ENCODE measurements around the gene RALB. TPM values are rescaled to one million over a fixed set of nuclear protein-coding genes. Genes with fewer than 3 reads are reported as not detected.
A peak's percentile ranks its signal among the peaks of the same experiment; 100 is the strongest.

Gene RALB
- total RNA-seq, 6 experiments from 2014 or later, result 60.1 to 72.5 (median 69.2) TPM

- no peak for TF ChIP-seq CTCF (IDR thresholded peaks at IDR 0.05)
- H3K36me3 Mint-ChIP-seq (ENCODE audit: low read depth), result peaks cover 47% of the 10 kb centered on the region
- peak; percentile 26 for DNase-seq
- no peaks in the 10 kb centered on the region for H3K9me3 Mint-ChIP-seq
- peak overlapping the region; percentile 5 for H3K27ac Mint-ChIP-seq
- no peak overlapping the region for H3K4me3 Mint-ChIP-seq
- H3K27me3 Mint-ChIP-seq (ENCODE audit: insufficient read depth), result no peaks in the 10 kb centered on the region
- H3K4me1 Mint-ChIP-seq (ENCODE audit: low read depth), result peaks cover 41% of the 10 kb centered on the region
Observed at GRCh38 chr2:120298173-120298835, 45.7 kb downstream of the RALB start.

GRCh38 chr2:120299004-120299403 lies 46.4 kb downstream of the RALB start:
- DNase-seq, result no peak
- peaks cover 2% of the 10 kb centered on the region; the same call in 1 of the 2 replicates for H3K27me3 Mint-ChIP-seq (ENCODE audit: insufficient read depth)
- H3K4me3 Mint-ChIP-seq, result no peak overlapping the region
- TF ChIP-seq CTCF (IDR thresholded peaks at IDR 0.05), result no peak
- H3K4me1 Mint-ChIP-seq (ENCODE audit: low read depth), result peaks cover 34% of the 10 kb centered on the region
- H3K27ac Mint-ChIP-seq, result no peak overlapping the region
- H3K9me3 Mint-ChIP-seq, result no peaks in the 10 kb centered on the region
- peaks cover 40% of the 10 kb centered on the region for H3K36me3 Mint-ChIP-seq (ENCODE audit: low read depth)

- Mint-ChIP-seq H3K27me3 (ENCODE audit: insufficient read depth) (peaks cover 2% of the 10 kb centered on the region; the same call in 1 of the 2 replicates), H3K36me3 (ENCODE audit: low read depth) (peaks cover 37% of the 10 kb centered on the region), H3K27ac (no peak overlapping the region)
Observed at GRCh38 chr2:120299561-120299960, 46.9 kb downstream of the RALB start.

GRCh38 chr2:120300385-120300784 lies 47.7 kb downstream of the RALB start:
- H3K9me3 Mint-ChIP-seq, result no peaks in the 10 kb centered on the region
- H3K4me3 Mint-ChIP-seq, result no peak overlapping the region
- no peak for TF ChIP-seq CTCF (IDR thresholded peaks at IDR 0.05)
- H3K27me3 Mint-ChIP-seq (ENCODE audit: insufficient read depth), result peaks cover 2% of the 10 kb centered on the region; the same call in 1 of the 2 replicates
- no peak for DNase-seq
- H3K27ac Mint-ChIP-seq, result no peak overlapping the region
- peaks cover 33% of the 10 kb centered on the region for H3K4me1 Mint-ChIP-seq (ENCODE audit: low read depth)
- peaks cover 37% of the 10 kb centered on the region for H3K36me3 Mint-ChIP-seq (ENCODE audit: low read depth)

More at GRCh38 chr2:120299561-120299960, 46.9 kb downstream of the RALB start:
- H3K4me1 Mint-ChIP-seq (ENCODE audit: low read depth), result peaks cover 33% of the 10 kb centered on the region
- no peak for TF ChIP-seq CTCF (IDR thresholded peaks at IDR 0.05)
- no peak for DNase-seq
- no peaks in the 10 kb centered on the region for H3K9me3 Mint-ChIP-seq
- H3K4me3 Mint-ChIP-seq, result no peak overlapping the region

- no peak for TF ChIP-seq CTCF (IDR thresholded peaks at IDR 0.05)
- no peak for DNase-seq
- H3K4me3 Mint-ChIP-seq, result no peak overlapping the region
- H3K4me1 Mint-ChIP-seq (ENCODE audit: low read depth), result peaks cover 33% of the 10 kb centered on the region
- H3K27ac Mint-ChIP-seq, result no peak overlapping the region
- peaks cover 32% of the 10 kb centered on the region for H3K36me3 Mint-ChIP-seq (ENCODE audit: low read depth)
- no peaks in the 10 kb centered on the region for H3K9me3 Mint-ChIP-seq
- peaks cover 4% of the 10 kb centered on the region; the same call in 1 of the 2 replicates for H3K27me3 Mint-ChIP-seq (ENCODE audit: insufficient read depth)
Observed at GRCh38 chr2:120301284-120301683, 48.6 kb downstream of the RALB start.

All from HFFc6 (cell line).